ENCODE results near the gene EDN1.

Gene EDN1

GRCh38 chr6:12289933-12290820, at the start of gene EDN1:
EDN1 (plus strand) TSS chr6:12290361; CDS start chr6:12290630, 269 bp downstream.
- peak; percentile 65 for DNase-seq

GRCh38 chr6:12241493-12242175, 48.5 kb upstream of the EDN1 start:
- no peak for DNase-seq

- DNase-seq = no peak
These were observed 47.0 kb upstream of the EDN1 start for GRCh38 chr6:12243169-12243568.

- no peak for DNase-seq
These were observed 44.8 kb upstream of the EDN1 start for GRCh38 chr6:12245360-12245759.

GRCh38 chr6:12245763-12246718, 44.1 kb upstream of the EDN1 start:
- no peak for DNase-seq

GRCh38 chr6:12246900-12247299, 43.3 kb upstream of the EDN1 start:
- DNase-seq = no peak

GRCh38 chr6:12249541-12250382, 40.4 kb upstream of the EDN1 start:
- DNase-seq = no peak

GRCh38 chr6:12250383-12250770, 39.8 kb upstream of the EDN1 start:
- no peak for DNase-seq

GRCh38 chr6:12254210-12254609, 36.0 kb upstream of the EDN1 start:
- no peak for DNase-seq

- DNase-seq = no peak
These were observed 32.0 kb upstream of the EDN1 start for GRCh38 chr6:12258191-12258590.

GRCh38 chr6:12258591-12259075, 31.5 kb upstream of the EDN1 start:
- no peak for DNase-seq

GRCh38 chr6:12260458-12261093, 29.6 kb upstream of the EDN1 start:
- no peak for DNase-seq

GRCh38 chr6:12261502-12261901, 28.7 kb upstream of the EDN1 start:
- no peak for DNase-seq

GRCh38 chr6:12262236-12263061, 27.7 kb upstream of the EDN1 start:
- no peak for DNase-seq

- DNase-seq = no peak
These were observed 26.8 kb upstream of the EDN1 start for GRCh38 chr6:12263403-12263802.

GRCh38 chr6:12264671-12265070, 25.5 kb upstream of the EDN1 start:
- no peak for DNase-seq

GRCh38 chr6:12265296-12265695, 24.9 kb upstream of the EDN1 start:
- DNase-seq = no peak

GRCh38 chr6:12265791-12266190, 24.4 kb upstream of the EDN1 start:
- DNase-seq = no peak

GRCh38 chr6:12266571-12266970, 23.6 kb upstream of the EDN1 start:
- no peak for DNase-seq

- DNase-seq = no peak
These were observed 21.1 kb upstream of the EDN1 start for GRCh38 chr6:12269110-12269509.
